B cell (primary cell): ENCODE measurements around the gene YPEL3. TPM values are rescaled to one million over a fixed set of nuclear protein-coding genes. Genes with fewer than 3 reads are reported as not detected.

ENCODE experiments used
- ATAC-seq: fragments of 200-7000 bp; cut with Tn5 transposase; one replicate; pipeline ENCODE4 v1.10.0; 2021; ENCODE audit warnings: low read depth, mild to moderate bottlenecking, moderate number of reproducible peaks, moderate library complexity
- CTCF ChIA-PET: fragments of 350-600 bp; sonication (Branson Sonifier 250); formaldehyde crosslinking; loops from one replicate; lab custom pipeline; 2021; ENCODE audit warnings: antibody characterized with exemption, inconsistent platforms; lab: Charles Lee
- POLR2A ChIA-PET: fragments of 350-600 bp; sonication (Branson Sonifier 250); formaldehyde crosslinking; loops from one replicate; lab custom pipeline; 2021; ENCODE audit warnings: antibody characterized with exemption; lab: Charles Lee
- DNase-seq: peaks from one replicate; pipeline ENCODE4 v3.0.0; 2013
- H2AFZ ChIP-seq: 2 replicates; pipeline ENCODE4 v1.6.1; 2012; ENCODE audit warnings: mild to moderate bottlenecking, low read depth, low read length; ENCODE audit not compliant: insufficient read depth, poor library complexity, severe bottlenecking
- H3K27ac ChIP-seq, 2 donors: 1 replicate in 1 of 2; 2 replicates in 1 of 2; pipeline ENCODE4 v1.5.1; 2012 to 2013; ENCODE audit warnings: low read length in 2 of 2, mild to moderate bottlenecking in 2 of 2, moderate library complexity in 1 of 2
- H3K27me3 ChIP-seq, 4 experiments: fragments of 200-600 bp in 1 of 4; sonication (generic) in 1 of 4; replicated peaks in 1 of 4; 1 replicate in 2 of 4; 2 replicates in 2 of 4; pipeline versions ENCODE4 v1.6.1 to v1.7.0; 2013 to 2016; ENCODE audit warnings: low read length in 3 of 4, mild to moderate bottlenecking in 2 of 4, mixed read lengths in 1 of 4, moderate library complexity in 1 of 4; ENCODE audit not compliant: insufficient read depth in 4 of 4, control insufficient read depth in 3 of 4; ENCODE audit errors: control extremely low read depth in 1 of 4
- H3K36me3 ChIP-seq, 2 experiments: replicated peaks in 1 of 2; 1 replicate in 1 of 2; 2 replicates in 1 of 2; pipeline versions ENCODE4 v1.6.1 to v1.7.1; 2013; ENCODE audit warnings: low read length in 1 of 2; ENCODE audit not compliant: insufficient read depth in 2 of 2, control insufficient read depth in 1 of 2; ENCODE audit errors: control extremely low read depth in 1 of 2, extremely low read depth in 1 of 2
- H3K4me1 ChIP-seq, 2 donors: fragments of 200-600 bp in 1 of 2; sonication (generic) in 1 of 2; 1 replicate in 1 of 2; 2 replicates in 1 of 2; pipeline versions ENCODE4 v1.5.1 to v1.6.1; 2013 to 2017; ENCODE audit warnings: low read length in 2 of 2; ENCODE audit not compliant: control insufficient read depth in 2 of 2, insufficient read depth in 2 of 2
- H3K4me2 ChIP-seq: replicated peaks from 2 replicates; pipeline ENCODE3; 2012; ENCODE audit warnings: mild to moderate bottlenecking, low read depth, low read length; ENCODE audit not compliant: poor library complexity, severe bottlenecking
- H3K4me3 ChIP-seq, 5 experiments: fragments of 200-600 bp in 1 of 5; sonication (generic) in 1 of 5; 1 replicate in 3 of 5; 2 replicates in 2 of 5; pipeline versions ENCODE4 v1.5.1 to v1.7.0; 2011 to 2016; ENCODE audit warnings: low read length in 4 of 5, mild to moderate bottlenecking in 4 of 5, low read depth in 2 of 5, control low read depth in 1 of 5, moderate library complexity in 1 of 5; ENCODE audit not compliant: insufficient read depth in 1 of 5; ENCODE audit errors: control extremely low read depth in 1 of 5, extremely low read depth in 1 of 5
- H3K79me2 ChIP-seq: fragments of 200-600 bp; sonication (generic); one replicate; pipeline ENCODE4 v1.6.0; 2016; ENCODE audit warnings: low read length; ENCODE audit not compliant: control insufficient read depth, insufficient read depth
- H3K9ac ChIP-seq: fragments of 200-600 bp; sonication (generic); 2 replicates; pipeline ENCODE4 v1.6.1; 2017; ENCODE audit warnings: mild to moderate bottlenecking, low read length, moderate library complexity
- H3K9me3 ChIP-seq, 3 donors: one replicate each; pipeline versions ENCODE4 v1.6.1 to v1.7.1; 2013; ENCODE audit warnings: low read length in 2 of 3; ENCODE audit not compliant: control insufficient read depth in 2 of 3, insufficient read depth in 1 of 3; ENCODE audit errors: control extremely low read depth in 1 of 3
- H4K20me1 ChIP-seq: 2 replicates; pipeline ENCODE4 v1.6.0; 2012; ENCODE audit warnings: mild to moderate bottlenecking, low read length; ENCODE audit not compliant: insufficient read depth, control insufficient read depth, poor library complexity, severe bottlenecking
- H3K27ac Mint-ChIP-seq: one replicate; pipeline ENCODE4 v1.8.0; 2021; ENCODE audit warnings: mixed read lengths
- H3K27me3 Mint-ChIP-seq: one replicate; pipeline ENCODE4 v1.8.0; 2021; ENCODE audit warnings: mixed read lengths
- H3K4me1 Mint-ChIP-seq: one replicate; pipeline ENCODE4 v1.8.0; 2021; ENCODE audit warnings: mixed read lengths
- H3K4me3 Mint-ChIP-seq: one replicate; pipeline ENCODE4 v1.8.0; 2021; ENCODE audit warnings: mixed read lengths
- H3K9me3 Mint-ChIP-seq: one replicate; pipeline ENCODE4 v1.8.0; 2022; ENCODE audit warnings: mixed read lengths; ENCODE audit not compliant: insufficient read depth
- CTCF ChIP-seq: fragments of 200-600 bp; IDR thresholded peaks from one replicate; pipeline ENCODE4 v1.8.0; 2022; ENCODE audit warnings: antibody characterized with exemption, mild to moderate bottlenecking
- EZH2 ChIP-seq: IDR thresholded peaks from 2 replicates; pipeline ENCODE4 v1.6.1; 2012; ENCODE audit warnings: borderline replicate concordance, low read depth, mild to moderate bottlenecking, moderate library complexity, low read length; ENCODE audit not compliant: insufficient read depth, poor library complexity, severe bottlenecking
- WGBS: methylation state at CpG from one replicate; pipeline ENCODE4 v1.1.5; 2013; ENCODE audit warnings: missing lambda C conversion rate; ENCODE audit not compliant: insufficient coverage; 5-methylcytosine and 5-hydroxymethylcytosine counted together
- intact Hi-C: fragments of 100-400 bp; cut with micrococcal nuclease; formaldehyde crosslinking; loops from one replicate; pipeline ENCODE4 v1.10.0; 2022
- polyA plus RNA-seq: library from polyadenylated mRNA; depleted of rRNA; stranded (reverse); fragments of >200 nt; gene quantifications from 2 replicates; pipeline ENCODE4 v1.2.3, GENCODE V29; 2012
- total RNA-seq, 2 donors: library from RNA; stranded (reverse); fragments of 120-200 nt in 1 of 2; gene quantifications; 1 replicate in 1 of 2; 2 replicates in 1 of 2; pipeline versions ENCODE4 v1.2.3 to v1.2.4, GENCODE V29; 2013 to 2022

YPEL3 gene
- total and polyA plus RNA-seq, 2 donors (not counting 1 experiment from before 2014, with no cell fraction given): 314 to 414 TPM

- H3K27ac ChIP-seq: no peak overlapping the region
- H3K4me3 ChIP-seq: no peak overlapping the region
- ATAC-seq: no peak
- ChIA-PET CTCF (interaction anchor here (1.1 kb wide), 1 partner anchor 33 kb away, joined by 3 read pairs; the partner anchor contains the start of gene TBX6), POLR2A (interaction anchor here (0.6 kb wide), 1 partner anchor 369 kb away, joined by 3 read pairs; no protein-coding TSS in a partner anchor)
- 100% methylated on average over 1 of the region's 4 CpGs for WGBS
- H3K36me3 ChIP-seq: peaks cover 0 to 2% of the 10 kb centered on the region in 2 experiments
- no peaks in the 10 kb centered on the region for H3K9me3 ChIP-seq
- H3K79me2 ChIP-seq: peaks cover 11% of the 10 kb centered on the region
- peaks cover 18 to 24% of the 10 kb centered on the region in 2 donors for H3K4me1 ChIP-seq
- H3K4me2 ChIP-seq: no peak overlapping the region
- no peak for DNase-seq
- Mint-ChIP-seq H3K27me3 (no peaks in the 10 kb centered on the region), H3K4me3 (no peak overlapping the region), H3K9me3 (no peaks in the 10 kb centered on the region), H3K4me1 (peaks cover 21% of the 10 kb centered on the region), H3K27ac (no peak overlapping the region)
- intact Hi-C loops: no loop called here
- no peak overlapping the region for H3K9ac ChIP-seq
- no peaks in the 10 kb centered on the region for H3K27me3 ChIP-seq
- H2AFZ ChIP-seq: no peak overlapping the region
- TF ChIP-seq CTCF: no peak
- no peak for TF ChIP-seq EZH2
- H4K20me1 ChIP-seq: no peaks in the 10 kb centered on the region
Measured at GRCh38 chr16:30124985-30125379, 29.0 kb upstream of the YPEL3 start.

GRCh38 chr16:30122604-30123160 is 26.7 kb upstream of the YPEL3 start:
- Histone ChIP-seq H4K20me1 (no peaks in the 10 kb centered on the region), H3K4me3 (peak overlapping the region; percentile 38 to 79 (median 75)), H3K27ac (peak overlapping the region; percentile 38 to 74), H3K9me3 (no peaks in the 10 kb centered on the region), H3K9ac (peak overlapping the region; percentile 88), H3K4me2 (peak overlapping the region; percentile 99), H3K79me2 (peaks cover 11% of the 10 kb centered on the region), H2AFZ (peak overlapping the region; percentile 90), H3K4me1 (peaks cover 18 to 24% of the 10 kb centered on the region in 2 donors), H3K36me3 (peaks cover 0 to 10% of the 10 kb centered on the region in 2 experiments), H3K27me3 (no peaks in the 10 kb centered on the region)
- ChIA-PET POLR2A (interaction anchor here (1.2 to 1.7 kb wide), 3 partner anchors 30 to 62 kb away, joined by 3 to 10 read pairs (median 9); partner anchors contain the start of genes CORO1A and TBX6), CTCF (interaction anchor here (1.0 kb wide), 1 partner anchor 30 kb away, joined by 3 read pairs; no protein-coding TSS in a partner anchor)
- intact Hi-C loops: loop anchor here (1.0 to 2.0 kb wide), 3 partner anchors 26 to 58 kb away; partner anchors contain the start of genes ALDOA and YPEL3
- no peak for TF ChIP-seq EZH2
- TF ChIP-seq CTCF: no peak
- H3K4me1 Mint-ChIP-seq: peaks cover 24% of the 10 kb centered on the region
- no peaks in the 10 kb centered on the region for H3K27me3 Mint-ChIP-seq
- H3K9me3 Mint-ChIP-seq: no peaks in the 10 kb centered on the region
- DNase-seq (peak; percentile 50), ATAC-seq (peak; percentile 9)
- peak overlapping the region; percentile 81 for H3K27ac Mint-ChIP-seq
- under 1% methylated on average over 39 of the region's 42 CpGs for WGBS
- peak overlapping the region; percentile 86 for H3K4me3 Mint-ChIP-seq
